GM18907 (cell line): Measurements from ENCODE around the gene COL21A1.
A peak's percentile ranks its signal among the peaks of the same experiment; 100 is the strongest.
"Not testable (repeated sequence)": the region's sequence is repeated elsewhere in the genome, so short reads cannot be mapped to it uniquely, and the experiment has no call there.

ENCODE experiments used
- ATAC-seq: cut with Tn5 transposase; IDR thresholded peaks from one replicate; pipeline ENCODE4 v1.9.1; 2021; ENCODE audit warnings: mild to moderate bottlenecking, moderate library complexity; ENCODE audit not compliant: unreplicated experiment

The COL21A1 gene

GRCh38 chr6:56246881-56247653 is at the start of gene COL21A1:
COL21A1 (minus strand) TSS chr6:56247580; CDS start chr6:56182618, 64,962 bp downstream.
- ATAC-seq = no peak

DNA sequence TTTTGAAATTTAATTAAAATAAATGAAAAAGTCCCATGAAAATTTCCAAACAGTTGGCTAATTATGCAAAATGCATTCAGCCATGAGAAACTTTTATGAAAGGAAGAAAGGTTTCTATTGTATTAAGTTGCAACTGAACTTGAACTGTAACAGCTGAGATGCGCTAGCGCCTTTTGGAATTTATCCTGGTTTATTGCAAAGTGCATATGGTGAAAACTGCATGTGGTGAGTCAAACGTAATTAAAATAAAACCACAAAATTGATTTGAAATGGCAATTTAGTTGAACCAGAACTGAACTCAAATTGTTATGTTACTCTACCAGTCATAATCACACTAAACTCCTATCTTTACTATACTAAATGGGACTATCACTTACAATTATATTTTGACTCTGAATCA is 46.4 kb upstream of the COL21A1 start:
- ATAC-seq = no peak

GRCh38 chr6:56292505-56293181 is 45.3 kb upstream of the COL21A1 start:
- peak; percentile 60 for ATAC-seq

- ATAC-seq = no peak
Observed at GRCh38 chr6:56291302-56291917, 44.0 kb upstream of the COL21A1 start.

GRCh38 chr6:56289721-56290120 is 42.3 kb upstream of the COL21A1 start:
- no peak for ATAC-seq

- no peak for ATAC-seq
Observed at GRCh38 chr6:56288347-56288746, 41.0 kb upstream of the COL21A1 start.

DNA sequence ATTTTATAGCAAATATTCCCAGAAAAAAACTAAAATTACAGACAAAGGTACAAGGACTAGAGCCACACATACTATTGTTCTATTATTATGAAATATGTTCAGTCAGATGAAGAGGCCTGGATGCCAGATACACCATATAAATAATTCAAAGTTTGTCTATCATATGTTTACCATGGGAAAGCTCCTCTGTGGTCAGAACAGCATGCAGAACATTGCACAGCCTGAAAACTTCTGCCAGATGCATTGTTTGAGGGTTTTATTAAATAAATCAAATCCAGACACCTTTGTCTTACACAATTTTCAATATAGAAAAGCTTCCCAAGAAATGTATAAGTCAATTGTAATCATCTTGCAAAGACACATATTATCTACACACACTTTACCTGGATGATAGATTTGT is 35.0 kb upstream of the COL21A1 start:
- no peak for ATAC-seq

- no peak for ATAC-seq
Observed at GRCh38 chr6:56280126-56280525, 32.7 kb upstream of the COL21A1 start.

DNA sequence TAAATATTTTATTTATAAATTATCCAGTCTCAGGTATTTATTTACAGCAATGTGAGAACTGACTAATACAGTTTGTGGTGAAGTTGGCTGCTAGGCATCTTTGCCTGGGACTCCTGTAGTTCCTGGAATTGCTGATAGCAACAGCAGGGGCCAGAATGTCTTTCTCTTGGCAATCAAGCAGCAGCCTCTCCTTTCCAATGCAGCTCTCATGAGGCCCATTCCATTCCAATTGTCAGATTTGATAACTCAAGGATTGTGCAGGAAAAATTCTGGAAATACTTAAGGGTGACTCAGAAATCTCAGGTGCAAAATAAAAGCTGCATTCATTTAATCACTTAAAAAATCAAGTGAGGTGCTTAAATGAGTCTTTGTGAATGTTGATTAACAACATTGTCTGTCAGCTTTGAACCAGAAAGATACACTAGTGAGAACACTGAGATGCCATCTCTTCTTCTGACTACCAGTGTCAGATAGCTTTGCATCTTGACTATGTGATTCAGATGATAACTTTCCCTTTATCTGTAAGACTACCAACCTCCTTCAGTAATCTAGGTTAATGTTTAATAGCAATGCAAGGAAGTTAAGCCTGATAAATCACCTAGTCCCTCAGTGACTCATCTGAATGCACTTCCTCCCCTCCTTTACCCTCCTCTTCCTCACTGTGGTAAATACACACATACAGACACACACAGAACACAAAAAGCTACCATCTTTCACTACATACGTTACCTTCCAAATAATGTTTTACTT is 32.1 kb upstream of the COL21A1 start:
- peak; percentile 90 for ATAC-seq

DNA sequence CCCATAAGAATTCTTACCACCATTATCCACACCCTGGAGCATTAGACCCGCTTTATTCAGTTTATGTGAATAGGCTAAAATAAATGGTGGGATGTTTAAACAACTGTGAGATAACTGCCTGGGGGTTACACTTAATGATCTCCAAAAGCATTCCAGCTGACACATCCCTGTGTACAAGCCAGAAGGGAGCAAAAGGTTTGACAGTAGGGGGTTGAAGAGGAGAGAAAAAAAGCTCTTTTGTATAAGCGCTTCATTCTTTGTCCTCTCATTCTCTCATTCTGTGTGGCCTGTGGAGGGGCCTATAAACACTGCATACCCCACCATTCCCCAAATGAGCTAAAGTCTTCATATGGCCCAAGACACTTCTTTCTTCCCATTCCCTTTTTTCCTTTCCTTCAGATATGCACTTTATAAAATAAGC is 30.8 kb upstream of the COL21A1 start:
- ATAC-seq = no peak

GRCh38 chr6:56270812-56271441 is 23.5 kb upstream of the COL21A1 start:
- ATAC-seq = no peak

DNA sequence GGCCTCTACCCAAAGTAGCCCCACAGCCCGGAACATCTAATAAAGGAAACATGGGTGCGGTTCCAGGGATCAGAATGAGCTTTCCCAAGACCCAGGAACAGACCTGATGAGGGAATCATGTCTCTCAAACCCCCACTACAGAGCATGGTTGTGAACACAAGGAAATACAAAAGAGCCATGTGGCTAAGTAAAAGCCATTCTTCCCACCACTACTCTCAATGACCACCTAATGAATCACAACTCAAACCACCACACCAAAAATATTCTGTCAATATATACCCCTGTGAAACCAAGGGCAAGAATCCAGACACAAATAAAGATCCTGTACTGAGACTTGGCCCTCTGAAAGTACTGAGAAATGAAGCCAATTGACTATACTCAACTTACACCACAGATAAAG is 20.9 kb upstream of the COL21A1 start:
- no peak for ATAC-seq

DNA sequence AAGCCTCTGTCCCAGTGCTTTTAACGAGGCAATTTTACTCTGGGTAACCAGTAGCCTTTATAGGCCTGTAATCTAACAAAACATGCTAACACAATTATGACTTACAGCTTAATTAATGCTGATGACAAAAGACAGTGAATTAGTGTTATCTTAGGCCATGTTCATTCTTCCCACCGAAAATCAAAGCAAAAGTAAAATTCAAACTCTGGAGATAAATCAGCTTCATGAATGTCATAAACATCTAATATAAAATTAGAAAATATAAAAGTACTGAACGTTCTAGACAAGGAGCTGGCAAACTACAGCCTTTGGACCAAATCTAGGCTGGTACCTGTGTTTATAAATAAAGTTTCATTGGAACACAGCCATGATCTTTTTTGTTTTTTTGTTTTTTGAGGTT is 18.6 kb upstream of the COL21A1 start:
- no peak for ATAC-seq

DNA sequence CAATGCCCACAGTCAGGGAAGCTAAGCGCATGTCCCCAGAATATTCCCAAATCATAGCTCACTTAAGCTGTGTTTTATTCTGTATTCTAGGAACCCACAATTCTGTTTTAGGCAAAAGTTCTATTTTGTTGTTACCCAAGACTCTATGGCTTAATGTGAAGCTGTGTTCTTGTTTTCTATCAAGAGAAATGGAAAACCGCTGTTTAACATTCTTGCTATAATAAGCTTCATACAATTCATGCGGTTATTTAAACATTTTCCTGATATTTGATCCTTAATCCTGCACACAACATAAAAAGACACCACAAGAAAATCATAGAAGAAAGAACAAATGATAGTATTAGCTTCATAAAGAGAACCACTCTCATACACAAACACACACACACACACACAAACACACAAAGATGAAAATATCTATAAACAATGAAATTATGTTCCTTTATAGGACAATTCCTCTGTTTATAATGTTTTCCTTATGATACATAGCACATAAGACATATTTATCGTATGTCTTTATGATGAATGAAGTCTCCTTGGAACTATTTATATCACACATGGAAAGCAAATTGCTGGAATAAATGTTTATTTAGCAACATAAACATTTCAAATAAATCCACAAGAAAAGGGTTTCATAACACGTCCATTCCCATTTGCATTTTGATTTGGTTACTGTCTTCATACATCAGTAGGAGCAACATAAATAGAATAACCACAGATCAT is 16.4 kb upstream of the COL21A1 start:
- ATAC-seq = no peak

- not testable (repeated sequence) for ATAC-seq
Observed at GRCh38 chr6:56260593-56260992, 13.2 kb upstream of the COL21A1 start.

- no peak for ATAC-seq
Observed at GRCh38 chr6:56259234-56260077, 12.1 kb upstream of the COL21A1 start.

- no peak for ATAC-seq
Observed at GRCh38 chr6:56255349-56255748, 8.0 kb upstream of the COL21A1 start.

DNA sequence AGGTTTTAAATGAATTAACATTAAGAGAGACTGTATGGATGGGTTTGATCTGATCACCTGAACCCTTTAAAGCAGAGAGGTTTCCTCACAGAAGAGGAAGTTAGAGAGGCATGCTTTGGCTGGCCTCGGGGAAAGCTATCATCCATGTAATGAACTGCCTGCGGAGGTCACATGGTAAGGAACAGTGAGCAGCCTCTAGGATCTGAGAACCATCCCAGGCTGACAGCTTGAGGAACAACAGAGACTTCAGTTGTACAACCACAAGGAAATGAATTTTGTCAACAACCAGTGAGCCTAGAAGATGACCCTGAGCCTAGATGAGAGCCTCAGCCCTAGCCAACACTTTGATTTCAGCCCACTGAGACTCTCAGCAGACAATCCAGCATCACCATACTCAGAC is 2.9 kb upstream of the COL21A1 start:
- ATAC-seq = no peak

DNA sequence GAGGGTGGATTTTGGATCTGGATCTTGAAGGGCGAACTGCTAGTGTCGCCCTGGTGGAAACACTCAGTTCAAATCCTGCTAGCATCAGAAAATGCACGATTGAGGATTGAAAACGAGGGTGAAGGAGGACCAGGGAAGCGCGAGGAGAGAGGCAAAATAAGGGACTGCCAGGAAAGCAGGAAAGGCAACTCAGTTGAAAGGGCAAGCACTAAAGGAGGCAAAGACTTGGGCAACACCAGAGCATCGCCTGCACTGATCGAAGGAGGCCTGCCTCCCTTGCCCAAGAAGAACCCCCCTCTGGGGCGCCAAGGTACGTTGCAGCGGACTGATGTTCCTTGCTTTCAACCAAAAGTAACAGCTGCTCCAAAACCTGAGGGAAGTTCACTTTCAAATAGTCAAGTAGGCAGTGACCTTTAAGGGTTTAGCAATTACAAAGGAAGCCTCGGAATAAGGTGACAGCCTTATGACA is 308 bp upstream of the COL21A1 start:
- ATAC-seq = no peak
